Measurements from ENCODE around the gene DPEP1.

DNA sequence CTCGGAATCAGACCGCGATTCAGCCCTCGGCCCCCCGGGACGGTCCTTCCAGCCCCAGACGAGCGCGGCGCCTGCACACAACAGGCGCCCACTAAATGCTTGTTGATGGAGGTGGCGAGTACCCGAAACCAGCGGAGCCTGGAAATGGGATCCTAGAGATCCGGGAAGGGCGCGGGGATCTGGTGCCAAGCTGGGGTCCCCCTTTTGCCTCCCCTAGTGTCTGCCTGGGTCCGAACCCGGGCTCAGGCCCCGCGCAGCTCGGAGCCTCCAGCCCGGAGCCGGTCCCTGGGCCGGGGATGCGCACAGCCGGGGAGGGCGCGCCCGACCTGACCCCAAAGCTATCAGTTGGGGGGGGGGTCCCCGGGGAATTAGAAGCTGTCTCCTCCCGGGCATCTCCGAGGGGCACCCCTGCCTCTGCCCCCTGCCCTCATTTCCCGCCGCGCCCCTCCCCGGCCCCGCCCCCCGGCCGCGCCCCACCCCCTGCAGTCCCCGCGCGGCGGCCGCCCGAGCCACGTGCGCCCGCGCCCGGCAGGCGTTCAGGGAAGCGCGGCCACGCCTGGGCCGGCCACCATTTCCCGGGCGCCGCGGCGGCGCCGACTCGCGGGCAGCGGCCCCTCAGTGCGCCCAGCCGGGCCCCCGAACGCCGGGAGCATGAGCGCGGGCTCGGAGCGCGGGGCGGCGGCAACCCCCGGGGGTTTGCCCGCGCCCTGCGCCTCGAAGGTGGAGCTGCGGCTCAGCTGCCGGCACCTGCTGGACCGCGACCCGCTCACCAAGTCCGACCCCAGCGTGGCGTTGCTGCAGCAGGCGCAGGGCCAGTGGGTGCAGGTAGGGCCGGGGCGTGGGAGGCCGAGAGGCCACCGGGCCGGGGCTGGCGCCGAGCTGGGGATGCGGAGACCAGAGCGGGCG, 37.9 kb upstream of the DPEP1 start, which contains the start of gene CPNE7:
- TF ChIP-seq POLR2A (IDR thresholded peaks at IDR 0.05), result no peak
- TF ChIP-seq, protein P1, sequence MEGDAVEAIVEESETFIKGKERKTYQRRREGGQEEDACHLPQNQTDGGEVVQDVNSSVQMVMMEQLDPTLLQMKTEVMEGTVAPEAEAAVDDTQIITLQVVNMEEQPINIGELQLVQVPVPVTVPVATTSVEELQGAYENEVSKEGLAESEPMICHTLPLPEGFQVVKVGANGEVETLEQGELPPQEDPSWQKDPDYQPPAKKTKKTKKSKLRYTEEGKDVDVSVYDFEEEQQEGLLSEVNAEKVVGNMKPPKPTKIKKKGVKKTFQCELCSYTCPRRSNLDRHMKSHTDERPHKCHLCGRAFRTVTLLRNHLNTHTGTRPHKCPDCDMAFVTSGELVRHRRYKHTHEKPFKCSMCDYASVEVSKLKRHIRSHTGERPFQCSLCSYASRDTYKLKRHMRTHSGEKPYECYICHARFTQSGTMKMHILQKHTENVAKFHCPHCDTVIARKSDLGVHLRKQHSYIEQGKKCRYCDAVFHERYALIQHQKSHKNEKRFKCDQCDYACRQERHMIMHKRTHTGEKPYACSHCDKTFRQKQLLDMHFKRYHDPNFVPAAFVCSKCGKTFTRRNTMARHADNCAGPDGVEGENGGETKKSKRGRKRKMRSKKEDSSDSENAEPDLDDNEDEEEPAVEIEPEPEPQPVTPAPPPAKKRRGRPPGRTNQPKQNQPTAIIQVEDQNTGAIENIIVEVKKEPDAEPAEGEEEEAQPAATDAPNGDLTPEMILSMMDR (IDR thresholded peaks at IDR 0.05), result no peak
